Astrocyte (in vitro differentiated cells and primary cell): Measurements from ENCODE around the gene ZNF768.

Experiments
- CTCF ChIP-seq: IDR thresholded peaks from 2 replicates; pipeline ENCODE4 v1.5.1; 2011; ENCODE audit warnings: low read depth, mild to moderate bottlenecking, inconsistent platforms, low read length, moderate library complexity; ENCODE audit not compliant: insufficient read depth
- EZH2 ChIP-seq: IDR thresholded peaks from 2 replicates; pipeline ENCODE4 v1.6.1; 2012; ENCODE audit warnings: mild to moderate bottlenecking, low read length, inconsistent platforms; ENCODE audit not compliant: insufficient read depth

- TF ChIP-seq CTCF, result no peak
- TF ChIP-seq EZH2, result no peak
These were observed 26.6 kb upstream of the ZNF768 start for GRCh38 chr16:30552956-30553355.
